Stimulated activated naive B cell treated with anti-CD40 and anti-IgM and Interleukin-4, amounts not matched to agents 10 μg/mL and 1 μg/mL and 100 μg/mL, for 72 hours (primary cell): ENCODE results near the gene CFAP91.

Source experiments
- ATAC-seq, 2 donors: fragments of 150-1000 bp; cut with Tn5 transposase; replicated peaks; 2 replicates each; pipeline ENCODE4 v1.10.0; 2021; ENCODE audit warnings: moderate library complexity in 1 of 2
- DNase-seq: peaks from one replicate; pipeline ENCODE4 v3.0.0; 2021
- H3K27ac Mint-ChIP-seq: one replicate; pipeline ENCODE4 v1.8.0; 2022; ENCODE audit warnings: mild to moderate bottlenecking, mixed read lengths
- H3K27me3 Mint-ChIP-seq, 2 donors: one replicate each; pipeline ENCODE4 v1.8.0; 2022; ENCODE audit warnings: mixed read lengths in 2 of 2
- H3K36me3 Mint-ChIP-seq, 2 donors: one replicate each; pipeline ENCODE4 v1.8.0; 2022; ENCODE audit warnings: mixed read lengths in 2 of 2, mild to moderate bottlenecking in 1 of 2
- H3K4me1 Mint-ChIP-seq, 2 donors: one replicate each; pipeline ENCODE4 v1.8.0; 2022; ENCODE audit warnings: mixed read lengths in 2 of 2, mild to moderate bottlenecking in 1 of 2
- H3K4me3 Mint-ChIP-seq, 2 donors: one replicate each; pipeline ENCODE4 v1.8.0; 2022; ENCODE audit warnings: mild to moderate bottlenecking in 2 of 2, mixed read lengths in 2 of 2, moderate library complexity in 1 of 2
- H3K9me3 Mint-ChIP-seq, 2 donors: one replicate each; pipeline ENCODE4 v1.8.0; 2022; ENCODE audit warnings: mixed read lengths in 2 of 2, mild to moderate bottlenecking in 1 of 2

CFAP91 gene

GRCh38 chr3:119741657-119742590 lies 39.1 kb downstream of the CFAP91 start:
- Mint-ChIP-seq H3K9me3 (no peaks in the 10 kb centered on the region), H3K4me1 (no peaks in the 10 kb centered on the region), H3K27me3 (peaks cover 28 to 40% of the 10 kb centered on the region in 2 donors), H3K36me3 (no peaks in the 10 kb centered on the region), H3K27ac (no peak overlapping the region), H3K4me3 (no peak overlapping the region)
- DNase-seq (no peak), ATAC-seq (no peak)

GRCh38 chr3:119743921-119744320 lies 41.1 kb downstream of the CFAP91 start:
- Mint-ChIP-seq H3K4me1 (no peaks in the 10 kb centered on the region), H3K9me3 (no peaks in the 10 kb centered on the region), H3K27ac (no peak overlapping the region), H3K36me3 (no peaks in the 10 kb centered on the region), H3K27me3 (peaks cover 28 to 38% of the 10 kb centered on the region in 2 donors), H3K4me3 (no peak overlapping the region)
- ATAC-seq (no peak), DNase-seq (no peak)

- no peaks in the 10 kb centered on the region for H3K9me3 Mint-ChIP-seq
- ATAC-seq (no peak), DNase-seq (no peak)
- H3K27me3 Mint-ChIP-seq, result peaks cover 29 to 30% of the 10 kb centered on the region in 2 donors
- no peak overlapping the region for H3K27ac Mint-ChIP-seq
- H3K4me1 Mint-ChIP-seq, result no peaks in the 10 kb centered on the region
- H3K36me3 Mint-ChIP-seq, result no peaks in the 10 kb centered on the region
- H3K4me3 Mint-ChIP-seq, result no peak overlapping the region
These were observed 43.1 kb downstream of the CFAP91 start for GRCh38 chr3:119745942-119746341.

- Mint-ChIP-seq H3K4me1 (no peaks in the 10 kb centered on the region), H3K27me3 (peaks cover 27 to 29% of the 10 kb centered on the region in 2 donors), H3K27ac (no peak overlapping the region), H3K36me3 (no peaks in the 10 kb centered on the region), H3K9me3 (no peaks in the 10 kb centered on the region), H3K4me3 (no peak overlapping the region)
- no peak for DNase-seq
- ATAC-seq, result no peak
These were observed 43.6 kb downstream of the CFAP91 start for GRCh38 chr3:119746423-119746822.

GRCh38 chr3:119747357-119747756 lies 44.5 kb downstream of the CFAP91 start:
- DNase-seq (no peak), ATAC-seq (no peak)
- Mint-ChIP-seq H3K9me3 (no peaks in the 10 kb centered on the region), H3K27ac (no peak overlapping the region), H3K36me3 (no peaks in the 10 kb centered on the region), H3K27me3 (peaks cover 21 to 22% of the 10 kb centered on the region in 2 donors), H3K4me3 (no peak overlapping the region), H3K4me1 (no peaks in the 10 kb centered on the region)

- Mint-ChIP-seq H3K36me3 (peaks cover 0 to 3% of the 10 kb centered on the region in 2 donors), H3K27ac (no peak overlapping the region), H3K27me3 (peaks cover 19 to 20% of the 10 kb centered on the region in 2 donors), H3K4me3 (no peak overlapping the region), H3K9me3 (peaks cover 2 to 3% of the 10 kb centered on the region in 2 donors), H3K4me1 (no peaks in the 10 kb centered on the region)
- DNase-seq, result no peak
- no peak for ATAC-seq
These were observed 46.2 kb downstream of the CFAP91 start for GRCh38 chr3:119748991-119749390.

- Mint-ChIP-seq H3K27ac (no peak overlapping the region), H3K27me3 (peaks cover 19% of the 10 kb centered on the region in 2 donors), H3K9me3 (peaks cover 5 to 6% of the 10 kb centered on the region in 2 donors), H3K36me3 (peaks cover 0 to 5% of the 10 kb centered on the region in 2 donors), H3K4me1 (no peaks in the 10 kb centered on the region), H3K4me3 (no peak overlapping the region)
- DNase-seq (no peak), ATAC-seq (no peak)
These were observed 48.6 kb downstream of the CFAP91 start for GRCh38 chr3:119751423-119751822.
